Activated CD8-positive, alpha-beta memory T cell treated with anti-CD3 and anti-CD28 coated beads, Interleukin-2, amount 50 U/mL, for 1 hour (primary cell): ENCODE results near the gene AMER1.
"Not testable (repeated sequence)": the region's sequence is repeated elsewhere in the genome, so short reads cannot be mapped to it uniquely, and the experiment has no call there.

Experiments used
- DNase-seq: peaks from one replicate; pipeline ENCODE4 v3.0.0-alpha.2; 2020; ENCODE audit errors: extremely low read depth

AMER1 gene

DNA sequence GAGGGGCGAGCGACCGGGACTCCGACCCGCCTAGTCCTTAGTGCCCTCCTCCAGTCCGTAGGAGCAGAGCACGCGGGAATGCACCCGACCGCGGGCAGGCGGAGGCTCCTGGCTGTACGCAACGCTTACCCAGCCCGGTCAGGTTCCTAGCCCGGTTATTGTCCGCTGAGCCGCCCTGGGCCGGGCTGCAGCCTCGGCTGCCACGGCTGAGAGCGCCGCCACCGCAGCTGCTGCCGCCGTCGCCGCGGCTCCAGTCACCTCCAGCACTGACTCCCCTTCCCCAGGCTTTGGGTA is at the start of gene AMER1:
TSS of gene AMER1 (minus strand) at position 268 of the 294 bp plus-strand sequence. CDS start 12,422 bp downstream, outside the sequence.
- DNase-seq: no peak

DNA sequence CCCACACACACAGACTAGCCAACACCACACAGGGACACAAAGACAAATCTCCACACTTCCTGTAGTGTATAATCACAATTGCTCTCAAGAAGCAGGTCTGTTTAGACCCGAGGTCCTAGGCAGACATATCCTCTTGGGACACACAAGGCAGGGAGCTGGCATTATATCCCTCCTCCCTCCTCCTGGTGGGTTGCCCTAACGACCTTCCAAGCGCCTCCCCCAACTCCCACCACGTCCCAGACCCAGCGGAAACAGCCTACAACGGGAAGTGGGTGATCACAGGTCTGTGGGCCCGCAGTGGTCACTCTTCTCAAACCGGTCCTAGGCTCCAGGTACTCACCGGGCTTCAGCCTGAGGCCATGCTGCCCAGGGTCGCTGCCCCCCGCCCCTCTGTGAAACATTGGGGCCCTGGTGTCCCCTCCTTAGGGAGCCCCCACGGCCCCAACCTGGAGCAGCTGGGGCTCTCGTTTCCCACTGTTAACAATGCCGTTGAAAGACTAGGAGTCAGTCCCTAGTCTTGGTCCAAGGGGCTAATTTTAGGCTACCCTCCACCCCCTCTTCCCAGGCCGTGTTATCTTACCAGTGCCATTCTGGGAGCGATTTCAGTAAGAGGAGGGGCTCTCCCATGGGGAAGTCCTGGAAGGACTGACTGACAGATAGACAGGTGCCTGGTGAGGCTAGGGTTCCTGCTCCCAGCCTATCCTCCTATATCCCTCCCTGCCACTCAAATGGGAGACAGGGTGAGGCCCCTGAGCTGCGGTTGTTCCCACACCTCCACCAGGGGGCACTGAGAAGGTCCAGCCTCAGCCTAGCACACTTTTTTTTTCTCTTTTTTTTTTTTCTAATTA is 24.8 kb upstream of the AMER1 start, which contains the start of gene ASB12:
TSS of gene ASB12 (minus strand) at position 485 of the 848 bp plus-strand sequence. CDS start 4,957 bp downstream, outside the sequence.
- DNase-seq: no peak

DNA sequence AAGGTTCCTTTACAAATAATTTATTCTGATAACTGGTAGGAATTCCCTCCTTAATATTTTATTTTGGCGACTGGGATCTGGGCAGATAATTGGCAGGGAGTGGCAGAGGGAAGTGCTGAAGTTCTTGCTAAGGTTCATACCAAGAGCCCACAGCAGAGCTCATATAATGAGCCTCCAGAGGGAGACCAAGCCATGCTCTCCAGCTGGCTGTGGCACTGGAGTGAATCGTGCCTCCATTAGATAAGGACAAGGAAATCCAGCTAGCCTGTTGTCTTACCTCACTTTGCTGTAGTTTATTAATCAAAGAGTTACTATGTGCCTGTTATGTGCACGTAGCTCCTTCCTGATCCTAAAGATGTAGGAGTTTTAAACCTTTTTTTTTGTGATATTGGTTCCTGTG is 23.6 kb upstream of the AMER1 start:
- DNase-seq: no peak

DNA sequence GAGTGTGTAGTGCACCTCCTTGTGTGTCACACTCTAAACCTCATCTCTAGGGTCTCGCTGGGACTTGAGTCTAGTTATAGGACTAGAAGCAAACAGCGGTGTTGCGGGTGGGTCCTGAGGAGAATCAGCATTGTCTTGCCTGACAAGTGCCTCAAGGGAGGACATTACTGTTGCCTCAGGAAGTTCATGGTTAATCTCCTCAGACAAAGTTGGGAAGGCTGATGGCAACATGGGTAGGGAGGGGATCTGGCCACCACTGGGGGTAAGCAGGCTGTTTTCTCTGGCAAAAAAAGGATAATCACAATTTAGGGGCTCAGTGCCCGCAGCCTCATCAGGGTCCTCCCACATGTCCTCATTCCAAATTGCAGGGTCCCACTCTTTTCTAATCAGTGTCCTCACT is 12.5 kb upstream of the AMER1 start:
- DNase-seq: no peak

DNA sequence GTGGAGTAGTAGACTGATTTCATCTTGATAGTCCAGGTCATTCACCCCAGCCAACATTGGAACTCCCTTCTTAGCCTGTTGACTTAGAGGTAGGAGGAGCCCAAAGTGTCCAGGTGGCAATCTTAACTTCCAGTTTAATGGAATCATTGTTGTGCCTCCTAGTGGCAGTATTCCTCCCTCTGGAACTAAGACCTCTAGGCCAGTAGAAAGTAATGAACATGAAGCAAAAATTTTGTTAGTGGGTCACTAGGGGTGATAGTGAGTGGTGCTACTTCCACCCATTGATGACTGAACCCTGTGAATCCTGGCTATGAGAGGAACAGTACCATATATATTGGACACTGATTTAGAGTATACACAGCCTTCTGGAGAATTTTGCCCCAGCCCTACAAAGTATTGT is 8.5 kb upstream of the AMER1 start:
- DNase-seq: not testable (repeated sequence)

DNA sequence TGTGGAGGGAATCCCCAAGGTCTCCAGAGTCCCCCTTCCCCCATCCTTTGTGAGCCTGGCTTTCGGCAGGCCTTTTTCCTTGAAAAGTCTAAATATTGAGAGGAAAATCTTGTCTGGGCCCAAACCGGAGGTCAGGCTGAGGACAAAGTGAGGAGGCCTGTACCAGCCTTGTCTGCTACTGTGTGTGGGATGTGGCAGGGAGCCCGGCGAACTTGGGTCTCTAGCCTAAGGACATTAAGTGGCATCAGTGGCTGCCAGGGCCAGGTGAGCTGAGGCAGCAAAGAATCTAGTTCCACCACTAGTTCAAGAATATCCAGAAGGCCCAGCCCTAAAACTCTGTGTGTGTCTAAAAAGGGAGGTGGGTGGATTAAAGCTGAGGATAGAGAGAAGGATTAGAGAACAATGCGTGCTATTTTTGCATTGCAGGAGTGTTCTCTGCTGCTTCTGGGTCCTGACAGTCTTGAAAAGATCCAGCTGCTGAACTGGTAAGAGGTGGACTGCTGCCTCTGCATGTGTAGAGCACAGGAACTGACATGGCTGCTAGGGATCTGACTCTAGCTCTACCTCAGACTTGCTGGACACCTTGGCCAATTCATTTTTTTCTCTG is 1.2 kb upstream of the AMER1 start:
- DNase-seq: no peak

DNA sequence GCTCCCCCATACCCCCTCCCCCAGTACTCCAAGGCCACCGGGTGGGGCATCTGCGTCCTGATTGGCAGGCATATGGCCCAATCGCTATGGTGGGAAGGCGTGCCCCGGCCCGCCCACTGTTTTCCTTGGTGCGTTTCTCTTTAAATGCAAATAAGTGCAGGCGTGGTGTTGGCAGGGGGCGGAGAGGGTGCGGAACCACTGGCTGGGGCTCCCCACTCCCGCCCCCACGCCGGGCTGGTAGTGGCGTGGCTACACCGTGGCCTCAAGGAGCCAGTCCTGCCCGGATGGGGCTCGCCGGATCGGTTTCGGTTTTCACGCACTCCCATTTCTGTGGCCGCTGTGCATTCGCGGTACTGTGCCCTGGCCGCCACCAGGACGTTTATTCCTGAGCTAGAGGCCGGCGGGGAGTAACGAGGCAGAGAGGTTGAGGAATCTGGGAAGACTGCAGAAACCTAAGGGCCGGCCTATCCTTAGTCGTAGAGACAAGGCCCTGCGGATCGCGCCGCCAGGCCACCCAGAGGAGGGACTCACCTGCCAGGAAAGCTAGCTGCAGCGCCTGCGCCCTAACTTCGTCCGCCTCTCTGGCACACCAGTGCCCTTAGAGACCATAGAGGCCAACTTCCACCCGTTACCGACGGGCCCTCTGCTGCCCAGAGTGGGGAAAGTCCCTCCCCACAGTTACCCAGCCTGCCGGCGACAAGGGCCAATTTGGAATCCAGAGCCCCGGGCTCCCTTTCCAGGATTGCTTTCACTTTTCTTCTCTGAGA is 410 bp upstream of the AMER1 start:
- DNase-seq: peak; percentile 73

DNA sequence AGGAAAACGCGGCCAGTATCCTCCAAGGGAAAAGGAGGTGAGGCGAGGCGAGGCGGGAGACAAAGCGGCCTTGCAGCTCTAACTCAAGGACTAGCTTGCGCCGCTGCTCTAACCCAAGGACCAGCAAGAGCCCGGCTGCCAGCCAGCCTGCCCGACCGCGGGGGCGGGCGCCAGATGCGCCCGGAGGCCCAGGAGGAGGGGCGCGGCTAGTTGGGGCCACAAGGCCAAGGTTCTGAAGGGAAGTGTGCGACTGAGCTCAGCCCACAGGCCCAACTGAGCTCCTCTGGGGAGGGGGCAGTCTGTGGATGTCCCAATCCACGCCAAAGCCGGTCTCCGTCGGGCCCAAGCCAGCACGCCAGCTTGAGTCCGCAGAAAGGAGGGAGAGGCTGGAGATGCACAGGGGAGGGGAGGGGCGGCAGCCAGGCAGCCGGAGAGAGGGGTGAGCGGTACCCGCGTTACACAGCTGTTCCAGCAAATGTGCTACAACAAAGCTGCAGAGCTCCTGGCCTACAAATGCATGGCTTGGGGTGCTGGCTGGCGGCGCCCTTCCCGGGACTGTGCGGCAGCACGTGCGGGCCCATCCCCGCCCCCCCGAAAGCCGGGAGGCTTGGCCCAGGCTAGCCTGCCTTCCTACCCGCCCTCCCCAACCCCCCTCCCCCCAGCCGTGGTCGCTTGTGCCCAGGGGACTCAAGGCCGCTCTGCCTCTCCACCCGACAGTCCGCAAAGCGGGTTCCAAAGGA is 637 bp downstream of the AMER1 start:
- no peak for DNase-seq

DNA sequence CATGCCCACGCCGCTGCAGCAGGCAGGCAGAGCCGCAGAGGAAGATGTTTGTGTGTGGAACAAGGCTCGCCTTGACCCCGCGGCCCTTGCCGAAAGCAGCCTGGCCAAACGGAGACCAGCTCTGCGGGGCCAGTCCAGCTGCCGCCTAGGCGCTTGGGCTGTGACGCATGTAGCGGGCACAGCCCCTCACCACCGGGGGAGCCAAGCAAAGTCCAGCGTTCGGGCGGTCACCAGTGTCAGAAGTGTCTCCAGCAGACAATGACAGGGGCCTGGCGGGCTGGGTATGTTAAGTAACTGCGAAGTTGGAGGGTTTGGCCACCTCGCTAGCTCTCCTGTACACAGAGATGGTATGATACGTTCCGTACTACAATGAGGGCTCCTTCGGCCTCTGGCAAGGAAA is 1.3 kb downstream of the AMER1 start:
- no peak for DNase-seq

DNA sequence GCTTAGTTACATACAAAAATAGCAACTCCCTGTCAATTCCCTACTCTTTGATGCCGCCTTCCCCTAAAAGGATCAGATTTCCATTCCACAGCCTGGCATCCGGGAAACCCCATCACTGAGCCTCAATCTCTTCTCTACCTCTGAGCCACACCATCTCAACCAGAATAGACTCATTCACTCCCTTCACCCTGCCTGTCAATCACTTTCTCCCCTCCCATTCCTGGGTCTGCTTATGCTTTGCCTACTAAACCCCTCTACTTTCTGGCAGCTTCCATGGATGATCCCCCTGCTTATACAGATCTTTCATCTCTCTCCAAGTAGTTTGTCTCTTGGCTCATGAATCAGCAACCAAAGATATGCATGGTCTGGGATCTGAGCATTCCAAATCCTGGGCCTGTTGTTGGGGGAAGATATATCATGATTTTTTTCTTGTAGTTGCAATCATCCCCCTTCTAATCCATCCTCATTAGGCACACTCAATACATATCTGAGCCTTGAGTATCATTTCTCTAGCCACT is 2.6 kb downstream of the AMER1 start:
- DNase-seq: no peak

DNA sequence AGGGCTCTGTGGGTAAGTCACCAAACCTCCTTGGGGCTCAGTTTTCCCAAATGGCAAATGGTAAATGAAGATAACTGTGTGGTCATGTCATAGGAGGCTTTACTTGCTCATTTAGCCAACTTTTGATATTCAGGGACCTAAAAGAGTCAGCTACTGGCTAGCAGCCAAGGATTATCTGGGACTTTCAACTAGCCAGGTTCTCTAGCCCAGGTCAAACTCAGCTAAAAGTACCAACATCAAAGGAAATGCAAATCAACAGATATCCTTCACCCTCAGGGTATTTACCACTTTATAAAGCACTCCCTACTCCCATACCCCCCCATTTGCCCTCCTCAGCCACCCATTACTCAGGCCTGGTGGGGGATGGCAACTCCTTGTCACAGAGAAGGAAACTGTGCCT is 7.5 kb downstream of the AMER1 start:
- no peak for DNase-seq

DNA sequence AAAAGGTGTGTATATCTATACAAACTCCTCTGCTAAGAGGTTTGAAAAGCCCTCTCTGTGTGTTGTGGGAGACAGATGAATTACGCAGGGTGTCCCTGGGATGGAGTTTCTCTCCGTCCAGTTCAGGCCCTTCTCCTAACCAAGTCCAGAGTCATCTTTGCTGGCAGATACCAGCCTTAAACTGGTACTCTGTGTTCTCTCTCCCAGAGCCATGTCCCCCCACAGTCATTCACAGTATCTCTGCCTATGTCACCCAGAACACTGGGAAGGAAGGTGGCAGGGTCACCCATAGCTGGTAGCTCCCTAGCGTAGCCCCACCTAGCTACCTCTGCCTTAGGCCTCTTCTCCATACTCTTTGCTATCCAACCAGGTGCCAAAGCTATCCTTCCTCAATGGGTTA is 8.9 kb downstream of the AMER1 start:
- no peak for DNase-seq

DNA sequence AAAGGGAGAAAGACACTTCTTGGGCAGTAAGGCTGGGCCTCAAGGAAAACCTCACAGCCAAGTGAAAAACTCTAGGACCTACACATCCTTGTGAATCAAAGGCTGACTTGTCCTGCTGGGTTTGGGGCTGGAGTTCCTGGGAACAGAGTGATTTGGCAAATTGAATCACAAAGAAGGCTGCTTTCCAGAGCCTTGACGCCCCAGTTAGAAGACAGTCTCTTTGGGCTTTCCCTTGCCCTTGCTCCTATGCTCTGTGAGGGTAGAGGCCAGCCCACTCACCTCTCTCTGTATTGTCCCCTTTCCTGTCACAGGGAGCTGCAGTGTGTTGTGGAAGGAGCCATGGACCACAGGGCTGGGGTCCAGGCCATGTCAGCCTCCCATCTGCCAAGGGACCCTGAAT is 9.6 kb downstream of the AMER1 start:
- DNase-seq: no peak

DNA sequence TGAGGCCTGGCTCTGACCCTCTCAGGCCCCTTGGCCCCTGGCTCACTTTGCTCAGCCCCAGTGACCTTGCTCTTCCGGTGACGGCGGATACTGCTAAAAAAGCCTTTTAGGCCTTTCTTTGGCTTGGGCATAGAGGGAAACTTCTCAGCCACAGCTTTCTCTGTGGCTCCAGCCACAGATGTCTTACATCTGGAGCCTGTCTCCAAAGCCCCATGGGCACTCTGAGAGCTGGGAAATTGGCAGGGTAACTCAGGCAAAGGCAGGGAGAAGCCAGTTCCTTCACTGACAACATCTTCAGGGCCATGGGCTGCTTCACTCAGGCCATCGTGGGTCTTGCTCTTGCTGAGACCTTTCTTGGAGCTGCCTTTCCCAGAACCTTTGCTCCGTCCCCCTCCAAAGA is 12.8 kb downstream of the AMER1 start:
- no peak for DNase-seq

DNA sequence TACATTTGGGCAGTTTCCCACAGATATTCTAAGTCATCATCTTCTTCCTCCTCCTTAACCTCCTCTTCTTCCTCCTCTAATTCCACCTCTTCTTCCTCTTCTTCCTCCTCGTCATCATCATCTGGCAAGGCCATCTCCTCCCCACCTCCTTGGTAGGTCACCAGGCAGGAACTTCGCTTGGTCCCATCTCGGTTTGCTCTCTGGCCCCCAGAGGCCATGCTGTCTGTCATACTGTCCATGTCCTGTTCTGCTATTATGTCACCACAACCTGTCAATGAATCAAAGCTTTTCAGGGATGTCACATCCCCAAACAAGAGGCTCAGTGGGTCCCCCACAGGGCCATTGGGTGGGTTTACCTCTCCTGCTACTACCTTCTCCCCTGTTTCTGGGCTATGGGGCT is 13.5 kb downstream of the AMER1 start:
- no peak for DNase-seq

DNA sequence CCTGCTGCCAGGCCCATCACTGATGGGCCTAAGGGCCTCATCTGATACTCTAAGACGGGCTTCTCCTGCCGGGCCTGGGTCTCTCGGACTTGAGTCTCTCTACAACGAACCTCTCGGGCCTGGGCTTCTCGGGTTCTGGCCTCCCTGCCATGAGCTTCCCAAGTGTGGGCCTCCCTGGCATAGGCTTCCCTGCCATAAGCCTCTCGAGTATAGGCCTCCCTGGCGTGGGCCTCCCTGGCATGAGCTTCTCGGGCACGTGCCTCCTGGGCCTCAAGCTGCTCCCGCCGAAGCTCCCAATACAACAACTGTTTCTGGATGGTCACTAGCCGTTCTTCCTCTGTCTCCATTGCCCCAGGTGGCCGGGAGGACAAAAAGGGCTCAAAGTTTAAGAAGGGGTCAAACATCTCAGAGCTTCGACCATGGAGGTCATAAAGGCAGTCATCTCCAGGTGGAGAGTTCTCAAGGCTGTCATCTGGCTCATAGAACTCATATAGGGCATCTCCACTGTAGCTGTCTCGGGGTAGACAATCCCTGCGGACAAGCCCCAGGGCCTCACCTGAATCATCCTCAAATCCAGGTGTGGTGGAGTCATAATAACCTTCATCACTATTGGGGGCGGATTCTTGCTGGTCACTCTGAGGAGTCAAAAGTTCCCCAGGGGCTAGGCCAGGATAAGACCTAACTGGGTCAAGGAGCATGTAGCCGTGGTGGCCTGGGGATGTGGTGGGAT is 14.1 kb downstream of the AMER1 start:
- no peak for DNase-seq

DNA sequence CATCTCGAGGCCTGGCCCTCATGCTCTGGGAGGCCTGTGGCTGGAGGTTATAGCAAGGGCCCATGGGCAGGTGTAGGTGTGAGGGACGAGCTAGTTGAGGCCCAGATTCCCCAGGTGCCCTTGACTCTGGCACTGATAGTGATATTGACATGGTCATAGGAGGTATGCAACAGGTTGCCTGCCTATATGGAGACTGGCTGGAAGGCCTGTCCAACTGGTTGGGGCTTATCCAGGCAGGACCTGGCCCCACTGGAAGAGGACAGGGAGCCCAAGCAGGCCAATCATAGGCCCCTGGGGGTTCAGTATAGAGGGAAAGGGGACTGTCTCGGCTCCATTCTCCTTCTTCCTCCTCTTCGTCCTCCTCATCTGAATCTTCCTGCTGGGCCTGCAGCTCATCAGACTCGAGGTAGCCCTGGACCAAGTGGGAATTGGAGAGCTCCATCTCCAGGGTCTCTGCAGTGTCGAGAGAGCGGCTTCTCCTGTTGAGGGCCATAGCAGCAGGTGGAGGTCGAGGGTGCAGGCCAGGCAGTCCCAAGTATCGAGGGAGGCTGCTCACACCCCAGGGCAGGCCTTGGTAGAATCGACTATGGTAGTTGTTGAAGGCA is 15.3 kb downstream of the AMER1 start:
- DNase-seq: no peak

DNA sequence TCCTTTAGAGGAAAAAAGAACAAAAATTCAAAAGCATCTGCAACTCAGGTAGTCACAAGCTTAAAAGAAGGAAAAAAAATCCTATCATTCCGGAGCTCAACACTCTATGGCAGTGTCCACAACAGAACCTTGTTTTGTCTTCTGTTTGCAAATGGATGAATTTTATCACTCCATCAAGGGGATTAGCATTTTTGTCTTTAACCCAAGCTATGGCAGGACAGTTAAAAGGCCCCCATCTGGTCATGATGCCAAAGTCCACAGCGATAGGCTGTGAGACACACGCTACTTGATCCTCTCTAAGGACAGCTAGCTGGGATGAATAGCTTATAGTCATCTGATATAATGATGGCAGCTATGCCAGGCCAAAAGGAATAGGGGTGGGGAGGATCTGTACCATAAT is 16.6 kb downstream of the AMER1 start:
- DNase-seq: no peak

DNA sequence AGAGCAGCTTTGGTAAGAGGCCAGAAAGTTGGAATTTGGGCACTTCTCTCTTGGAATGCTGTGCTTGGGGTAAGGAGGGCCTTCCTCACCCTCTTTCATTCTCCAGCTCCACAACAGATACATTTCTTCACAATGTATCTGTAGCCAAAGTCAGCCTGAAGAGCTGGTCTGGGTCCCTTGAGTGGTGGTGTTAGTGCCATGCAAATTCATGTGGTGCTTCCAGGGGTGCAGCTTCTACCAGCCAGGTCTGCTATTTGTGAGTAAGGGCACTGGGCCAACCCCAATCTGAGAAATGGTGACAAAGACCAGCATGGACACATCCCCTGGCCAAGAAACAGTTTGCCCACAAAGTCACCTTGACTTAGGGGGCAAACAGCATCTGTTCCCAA is 17.8 kb downstream of the AMER1 start:
- no peak for DNase-seq

DNA sequence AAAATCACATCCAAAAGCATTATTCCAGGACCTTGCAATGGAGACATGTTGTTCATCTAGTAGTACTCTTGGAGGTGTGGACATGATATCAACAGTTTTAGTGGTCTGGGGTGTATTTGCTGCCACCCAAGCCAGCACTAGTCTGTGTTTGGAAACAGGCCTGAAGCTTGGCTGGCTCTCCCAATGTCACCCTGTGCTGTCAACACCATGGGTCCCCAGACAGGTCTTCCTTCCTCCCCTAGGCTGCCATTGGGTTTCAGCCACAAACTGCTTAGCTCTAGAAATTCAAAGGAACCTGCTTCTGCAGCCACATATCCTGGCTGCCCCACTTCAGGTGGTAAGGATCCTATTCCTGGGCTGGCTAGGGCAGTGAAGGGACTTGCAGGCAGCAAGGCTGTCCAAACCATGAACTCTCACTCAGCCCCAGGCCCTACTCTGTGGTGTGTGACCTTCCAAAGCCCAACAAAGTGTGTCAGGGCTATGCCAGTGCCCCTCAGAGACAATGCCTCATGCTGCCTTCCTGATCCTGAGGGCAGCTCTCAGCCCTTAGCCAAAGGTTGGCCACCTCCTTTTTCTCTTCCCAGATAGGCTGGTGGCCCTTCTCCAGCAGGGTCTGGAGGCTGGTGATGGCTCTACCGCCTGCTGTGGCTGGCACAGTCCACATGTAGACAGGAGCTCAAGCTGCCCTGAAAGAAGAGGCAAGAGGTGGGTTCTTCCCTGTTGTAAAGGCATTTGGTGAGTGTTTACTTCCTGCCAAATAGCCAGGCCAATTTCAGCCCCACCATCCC is 18.3 kb downstream of the AMER1 start:
- DNase-seq: no peak
